Stimulated activated CD4-positive, alpha-beta T cell treated with anti-CD3 and anti-CD28 coated beads, Interleukin-4, amount 100 ng/mL, for 48 hours (primary cell): ENCODE results near the gene ABCC1.
"Not testable (repeated sequence)": the region's sequence is repeated elsewhere in the genome, so short reads cannot be mapped to it uniquely, and the experiment has no call there.

Experiments
- DNase-seq, 2 donors: peaks; one replicate each; pipeline ENCODE4 v3.0.0-alpha.2; 2020; ENCODE audit warnings: low read depth in 2 of 2

The ABCC1 gene

DNA sequence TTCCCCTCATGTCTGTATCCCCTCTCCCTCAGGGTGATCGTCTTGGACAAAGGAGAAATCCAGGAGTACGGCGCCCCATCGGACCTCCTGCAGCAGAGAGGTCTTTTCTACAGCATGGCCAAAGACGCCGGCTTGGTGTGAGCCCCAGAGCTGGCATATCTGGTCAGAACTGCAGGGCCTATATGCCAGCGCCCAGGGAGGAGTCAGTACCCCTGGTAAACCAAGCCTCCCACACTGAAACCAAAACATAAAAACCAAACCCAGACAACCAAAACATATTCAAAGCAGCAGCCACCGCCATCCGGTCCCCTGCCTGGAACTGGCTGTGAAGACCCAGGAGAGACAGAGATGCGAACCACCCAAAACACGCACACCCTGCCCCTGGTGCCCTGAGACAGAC lies 191.7 kb downstream of the ABCC1 start:
- no peak for DNase-seq

DNA sequence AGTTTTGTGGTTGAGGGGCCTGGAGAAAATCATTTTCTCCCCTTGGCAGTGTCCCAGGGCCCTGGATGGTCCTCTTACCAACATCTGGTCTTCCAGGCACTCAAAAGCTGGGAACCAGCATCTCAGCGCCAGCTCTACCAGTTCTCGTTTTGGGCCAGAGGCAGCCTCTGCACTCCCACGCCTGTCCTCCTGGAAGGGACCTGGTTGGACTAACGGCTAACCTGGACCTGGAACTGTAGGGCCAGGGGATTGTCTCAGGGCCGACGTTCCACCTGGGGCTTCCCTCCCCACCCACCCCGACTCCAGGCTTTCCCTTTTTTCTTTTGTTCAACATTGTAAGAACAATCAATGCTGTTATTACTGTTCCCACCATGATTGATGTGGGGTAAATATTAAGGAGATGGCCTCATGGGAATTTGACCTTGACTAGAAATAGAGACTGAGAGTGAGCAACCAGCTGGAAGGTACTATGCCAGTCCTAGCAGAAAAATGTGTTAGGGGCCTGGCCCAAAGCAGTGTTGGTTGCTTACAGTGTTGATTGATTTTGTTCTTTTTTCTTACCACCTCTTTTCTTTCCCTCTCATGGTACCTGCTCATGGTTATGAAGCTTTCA lies 192.5 kb downstream of the ABCC1 start:
- no peak for DNase-seq

DNA sequence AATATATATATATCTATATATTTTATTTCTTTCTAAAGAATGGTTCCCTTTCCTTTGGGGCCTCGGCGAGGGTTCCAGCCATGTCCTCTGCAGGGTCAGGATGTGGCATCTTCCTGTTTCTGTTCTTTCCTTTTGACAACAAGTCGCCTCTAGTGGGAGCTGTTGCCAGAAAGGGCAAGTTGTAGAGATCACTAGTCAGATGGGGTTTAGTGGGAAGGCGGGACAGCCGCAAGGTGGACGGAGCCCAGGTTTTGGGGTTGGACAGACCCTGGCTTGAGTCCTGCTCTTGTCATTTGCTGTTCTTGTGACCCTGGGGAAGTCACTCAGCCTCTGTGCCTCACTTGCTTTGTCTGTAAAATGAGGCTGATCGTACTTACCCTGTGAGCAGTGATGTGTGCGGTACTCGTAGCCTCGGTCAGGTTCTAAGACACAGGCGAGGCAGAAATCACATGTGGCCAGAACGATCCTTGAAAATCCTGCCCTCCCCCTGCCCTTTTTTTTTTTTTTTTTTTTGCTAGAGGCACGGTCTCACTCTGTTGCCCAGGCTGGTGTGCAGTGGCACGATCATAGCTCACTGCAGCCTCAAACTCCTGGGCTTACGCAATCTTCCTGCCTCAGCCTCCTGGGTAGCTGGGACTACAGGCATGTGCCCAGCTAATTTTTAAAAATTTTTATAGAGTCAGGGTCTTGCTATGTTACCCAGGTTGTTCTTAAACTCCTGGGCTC lies 193.8 kb downstream of the ABCC1 start:
- no peak for DNase-seq

DNA sequence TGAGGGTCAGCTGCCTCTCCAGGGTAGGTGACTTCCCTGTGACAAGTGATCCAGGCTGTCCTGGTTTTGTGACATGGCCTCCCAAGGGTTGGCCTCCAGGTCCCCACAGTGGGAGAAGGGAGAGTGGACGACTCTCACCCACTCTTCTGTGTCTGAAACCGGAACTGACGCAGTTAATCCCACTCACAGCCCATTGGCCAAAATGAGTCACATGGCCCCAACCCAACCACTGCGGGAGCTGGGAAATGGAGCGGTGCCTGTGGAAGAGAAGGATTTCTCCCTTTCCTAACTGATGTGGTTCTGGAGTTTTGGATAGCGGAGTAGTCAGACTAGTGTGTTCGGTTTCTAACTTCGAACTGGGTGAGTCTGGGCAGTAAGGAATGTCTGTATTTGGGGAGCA lies 194.5 kb downstream of the ABCC1 start:
- no peak for DNase-seq

DNA sequence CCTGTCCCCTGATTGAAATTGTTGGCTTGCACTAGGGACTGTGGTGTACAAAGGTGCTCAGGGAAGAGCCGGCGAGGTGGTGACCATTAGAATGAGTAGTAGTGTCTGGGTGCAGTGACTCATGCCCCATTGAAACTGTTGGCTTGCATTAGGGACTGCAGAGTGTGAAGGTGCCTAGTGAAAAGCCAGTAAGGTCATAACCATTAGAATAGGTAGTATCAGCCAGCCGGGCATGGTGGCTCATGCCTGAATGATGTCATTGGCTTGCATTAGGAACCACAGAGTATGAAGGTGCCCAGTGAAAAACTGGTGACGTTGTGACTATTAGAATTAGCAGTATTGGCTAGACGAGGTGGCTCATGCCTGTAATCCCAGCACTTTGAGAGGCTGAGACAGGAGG lies 195.0 kb downstream of the ABCC1 start:
- DNase-seq: no peak

DNA sequence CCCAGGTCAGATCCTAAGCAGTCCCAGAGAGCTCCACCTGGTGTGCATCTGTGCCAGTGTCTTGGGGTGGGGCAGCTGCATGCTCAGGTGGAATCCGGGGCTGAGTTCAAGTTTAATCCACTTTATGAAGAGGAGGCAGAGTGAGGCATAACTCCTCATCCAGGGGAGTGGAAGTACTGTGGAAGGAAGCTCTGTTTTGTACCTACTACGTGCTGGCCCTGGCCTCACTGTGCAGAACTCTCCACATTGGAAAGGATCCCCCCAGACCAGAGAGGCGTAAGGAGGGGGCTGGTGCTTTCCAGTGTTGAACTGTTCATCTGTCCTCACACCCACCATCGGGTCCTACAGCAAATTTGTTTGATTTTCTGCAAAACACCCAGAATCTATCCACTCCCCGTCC lies 195.9 kb downstream of the ABCC1 start:
- DNase-seq: no peak

DNA sequence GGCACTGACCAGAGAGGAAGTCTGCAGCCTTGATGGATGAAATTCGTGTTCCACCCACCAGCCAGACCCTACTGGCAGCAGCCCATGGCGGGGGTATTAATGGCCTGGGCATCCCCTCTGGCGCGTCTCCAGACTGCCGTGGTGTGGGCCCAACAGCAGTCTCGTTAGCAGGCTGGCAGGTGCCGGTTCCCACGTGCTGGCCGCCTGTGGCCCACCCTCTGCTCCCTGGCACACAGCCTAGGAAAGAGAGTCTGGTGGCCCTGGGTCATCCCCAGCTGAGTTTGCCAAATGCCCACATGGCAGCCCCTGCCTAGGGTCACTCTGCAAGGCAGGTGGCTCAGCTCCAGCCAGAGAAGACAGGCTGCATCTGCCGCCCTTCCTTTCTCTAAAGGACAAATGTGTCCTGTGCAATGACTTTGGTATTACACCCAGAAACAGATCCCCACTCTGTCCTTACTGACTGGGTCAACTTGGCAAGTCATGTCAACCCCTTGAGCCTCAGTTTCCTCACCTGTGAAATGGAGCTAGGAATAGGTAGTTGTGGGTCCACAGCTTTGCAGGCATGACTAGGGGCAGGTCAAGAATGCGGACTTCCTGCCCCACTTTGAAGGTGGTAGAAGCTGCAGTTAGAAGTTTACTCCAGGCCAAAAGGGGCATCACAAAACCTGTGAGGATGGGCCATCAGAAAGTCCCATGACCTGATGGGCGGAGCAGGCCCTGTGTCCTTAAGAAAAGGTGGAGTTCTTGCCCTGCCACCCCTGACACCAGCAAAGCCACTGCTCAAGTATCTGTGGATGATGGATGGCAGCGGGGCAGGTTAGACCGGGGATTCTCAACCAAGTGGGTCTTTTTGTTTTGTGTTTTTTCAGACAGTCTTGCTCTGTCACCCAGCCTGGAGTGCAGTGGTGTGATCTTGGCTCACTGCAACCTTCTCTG lies 197.2 kb downstream of the ABCC1 start:
- DNase-seq: no peak

DNA sequence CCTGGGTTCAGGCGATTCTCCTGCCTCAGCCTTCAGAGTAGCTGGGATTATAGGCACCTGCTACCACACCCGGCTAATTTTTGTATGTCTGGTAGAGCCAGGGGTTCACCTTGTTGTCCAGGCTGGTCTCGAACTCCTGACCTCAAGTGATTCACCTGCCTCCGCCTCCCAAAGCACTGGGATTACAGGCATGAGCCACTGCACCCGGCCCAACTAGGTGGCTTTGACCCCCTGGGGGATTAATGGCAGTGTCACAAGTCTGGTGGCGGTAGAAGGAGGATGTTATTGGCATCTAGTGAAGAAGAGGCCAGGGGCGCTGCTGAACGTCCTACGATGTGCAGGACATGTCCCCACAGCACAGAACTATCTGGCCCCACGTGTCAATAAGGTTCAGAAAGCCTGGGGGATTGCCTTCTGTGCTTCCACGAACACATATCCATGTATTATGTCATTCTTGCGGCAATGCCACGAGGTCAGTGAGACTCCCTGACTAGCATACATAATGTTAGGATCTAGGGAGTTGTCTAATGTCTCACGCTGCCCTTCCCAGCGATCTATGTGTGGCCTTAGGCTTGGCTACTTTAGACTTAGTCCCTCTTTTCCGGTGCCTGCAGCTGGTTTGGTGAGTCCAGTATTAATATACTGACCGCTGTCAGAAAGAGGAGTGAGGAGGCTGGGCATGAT lies 198.0 kb downstream of the ABCC1 start:
- no peak for DNase-seq

DNA sequence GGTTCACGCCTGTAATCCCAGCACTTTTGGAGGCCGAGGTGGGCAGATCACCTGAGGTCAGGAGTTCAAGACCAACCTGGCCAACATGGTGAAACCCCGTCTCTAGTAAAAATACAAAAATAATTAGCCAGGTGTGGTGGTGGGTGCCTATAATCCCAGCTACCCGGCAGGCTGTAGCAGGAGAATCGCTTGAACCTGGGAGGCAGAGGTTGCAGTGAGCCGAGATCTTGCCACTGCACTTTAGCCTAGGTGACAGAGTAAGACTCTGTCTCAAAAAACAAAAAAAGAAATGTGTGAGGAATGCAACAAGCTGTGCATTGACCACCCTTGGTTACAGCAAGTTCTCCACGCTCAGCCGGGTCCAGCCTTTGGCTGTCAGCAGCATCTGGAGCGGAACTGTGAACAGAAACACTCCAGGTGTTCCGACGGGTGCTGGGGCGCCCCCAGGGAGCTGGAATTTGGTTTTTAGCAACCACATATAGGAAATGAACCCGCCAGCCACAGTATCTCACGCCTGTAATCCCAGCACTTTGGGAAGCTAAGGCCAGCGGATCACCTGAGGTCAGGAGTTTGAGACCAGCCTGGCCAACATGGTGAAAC lies 198.7 kb downstream of the ABCC1 start:
- not testable (repeated sequence) for DNase-seq

DNA sequence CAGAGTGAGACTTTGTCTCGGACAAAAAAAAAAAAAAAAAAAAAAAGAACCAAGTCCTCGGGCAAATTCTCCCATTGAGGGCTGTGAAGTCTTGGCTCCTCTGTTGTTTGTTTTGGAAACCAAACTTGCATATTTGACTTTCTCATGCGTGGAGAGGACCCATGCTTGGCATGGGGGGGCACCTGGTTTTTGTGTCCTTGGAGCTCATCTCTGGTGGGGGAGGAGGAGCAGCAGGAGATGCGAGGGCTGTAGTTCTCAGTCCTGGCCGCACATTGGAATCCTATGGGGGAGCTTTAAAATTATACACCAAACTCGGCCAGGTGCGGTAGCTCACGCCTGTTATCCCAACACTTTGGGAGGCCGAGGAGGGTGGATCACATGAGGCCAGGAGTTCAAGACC lies 199.3 kb downstream of the ABCC1 start:
- no peak for DNase-seq

DNA sequence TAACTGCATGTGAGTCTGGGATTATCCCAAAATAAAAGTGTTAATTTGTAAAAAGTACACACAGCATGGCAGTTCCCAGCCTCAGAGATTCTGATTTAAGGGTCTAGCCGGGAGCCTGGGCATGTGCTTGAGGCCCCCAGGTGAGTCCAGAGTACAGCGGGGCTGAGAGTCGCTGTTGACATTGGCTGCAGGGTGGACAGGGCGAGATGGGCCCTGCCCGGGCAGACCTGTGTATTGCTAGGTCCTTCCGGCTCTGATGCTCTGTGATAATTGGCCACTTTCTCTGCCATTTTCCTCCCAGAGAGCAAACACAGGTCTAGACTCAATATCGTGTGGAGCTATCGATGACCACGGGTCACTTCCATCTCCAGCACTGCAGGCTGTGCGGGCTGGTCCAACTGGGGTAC lies 200.3 kb downstream of the ABCC1 start:
- DNase-seq: no peak

DNA sequence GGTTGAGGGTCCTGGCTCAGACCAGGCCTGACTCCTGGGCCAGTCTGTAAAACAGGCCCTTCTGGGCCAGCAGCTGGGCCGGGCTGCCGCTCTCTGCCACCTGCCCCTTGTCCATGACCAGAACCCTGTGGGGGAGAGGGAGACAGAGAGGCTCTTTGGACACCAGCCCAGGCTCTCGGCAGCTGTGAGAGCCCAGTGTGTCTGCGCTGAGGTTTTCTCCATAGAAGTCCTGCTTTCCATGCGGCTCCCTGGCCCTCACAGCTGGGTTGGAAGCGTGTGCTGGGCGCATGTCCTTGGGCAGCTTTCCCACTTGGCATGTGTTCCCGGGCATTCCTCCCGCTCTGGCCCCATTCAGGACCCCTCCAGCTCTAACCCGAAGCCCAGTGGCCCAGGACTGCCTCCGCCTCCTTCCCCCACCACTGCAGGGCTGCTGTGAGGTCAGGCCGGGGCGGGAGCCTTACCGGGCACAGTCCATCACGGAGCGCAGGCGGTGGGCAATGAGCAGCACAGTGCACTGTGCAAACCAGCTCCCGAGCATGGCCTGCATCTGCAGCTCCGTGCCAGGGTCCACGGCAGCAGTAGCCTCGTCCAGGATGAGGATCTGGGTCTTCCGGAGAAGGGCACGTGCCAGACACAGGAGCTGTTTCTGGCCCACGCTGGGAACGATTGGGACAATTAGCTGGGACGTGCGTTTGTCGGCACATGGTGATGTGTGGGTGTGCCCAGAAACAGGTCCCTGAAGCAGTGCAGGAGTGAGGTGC lies 200.9 kb downstream of the ABCC1 start:
- no peak for DNase-seq

DNA sequence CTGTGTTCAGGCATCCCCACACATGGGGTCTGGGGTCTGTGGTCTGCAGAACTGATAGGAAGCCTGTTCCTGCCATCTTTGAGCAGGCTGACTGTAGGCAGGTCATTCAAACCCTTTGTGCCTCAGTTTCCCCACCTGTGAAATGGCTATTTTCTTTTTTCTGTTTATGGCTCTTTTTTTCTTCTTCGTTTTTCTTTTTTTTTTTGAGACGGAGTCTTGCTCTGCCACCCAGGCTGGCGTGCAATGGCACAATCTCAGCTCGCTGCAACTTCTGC lies 201.4 kb downstream of the ABCC1 start:
- DNase-seq: no peak

DNA sequence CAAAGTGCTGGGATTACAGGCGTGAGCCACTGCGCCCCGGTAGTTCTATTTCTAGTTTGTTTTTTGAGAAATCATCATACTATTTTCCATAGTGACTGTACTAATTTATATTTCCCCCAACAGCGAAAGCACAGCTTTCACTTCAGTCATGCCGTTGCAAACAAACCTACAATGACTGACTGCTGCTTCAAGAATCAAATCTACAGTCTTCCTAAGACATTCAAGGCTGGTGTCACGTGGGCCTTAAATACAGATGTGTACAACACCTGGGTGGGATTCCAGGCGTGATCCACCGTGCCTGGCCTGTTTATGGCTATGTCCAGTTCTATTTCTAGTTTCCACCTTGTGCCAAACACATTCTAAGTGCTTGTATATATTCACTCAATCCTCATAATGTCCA lies 201.9 kb downstream of the ABCC1 start:
- DNase-seq: no peak

DNA sequence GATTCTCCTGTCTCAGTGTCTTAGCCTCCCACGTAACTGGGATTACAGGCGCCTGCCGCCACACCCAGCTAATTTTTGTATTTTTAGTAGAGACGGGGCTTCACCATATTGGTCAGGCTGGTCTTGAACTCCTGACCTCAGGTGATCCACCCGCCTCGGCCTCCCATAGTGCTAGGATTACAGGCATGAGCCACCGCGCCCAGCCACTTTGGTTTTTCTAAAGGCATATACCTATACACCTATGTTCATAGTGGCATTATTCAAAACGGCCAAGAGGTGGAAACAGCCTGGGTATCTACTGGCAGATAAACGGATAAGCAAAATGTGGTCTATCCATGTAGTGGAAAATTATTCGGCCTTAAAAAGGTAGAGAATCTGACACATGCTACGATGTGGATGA lies 203.6 kb downstream of the ABCC1 start:
- not testable (repeated sequence) for DNase-seq

DNA sequence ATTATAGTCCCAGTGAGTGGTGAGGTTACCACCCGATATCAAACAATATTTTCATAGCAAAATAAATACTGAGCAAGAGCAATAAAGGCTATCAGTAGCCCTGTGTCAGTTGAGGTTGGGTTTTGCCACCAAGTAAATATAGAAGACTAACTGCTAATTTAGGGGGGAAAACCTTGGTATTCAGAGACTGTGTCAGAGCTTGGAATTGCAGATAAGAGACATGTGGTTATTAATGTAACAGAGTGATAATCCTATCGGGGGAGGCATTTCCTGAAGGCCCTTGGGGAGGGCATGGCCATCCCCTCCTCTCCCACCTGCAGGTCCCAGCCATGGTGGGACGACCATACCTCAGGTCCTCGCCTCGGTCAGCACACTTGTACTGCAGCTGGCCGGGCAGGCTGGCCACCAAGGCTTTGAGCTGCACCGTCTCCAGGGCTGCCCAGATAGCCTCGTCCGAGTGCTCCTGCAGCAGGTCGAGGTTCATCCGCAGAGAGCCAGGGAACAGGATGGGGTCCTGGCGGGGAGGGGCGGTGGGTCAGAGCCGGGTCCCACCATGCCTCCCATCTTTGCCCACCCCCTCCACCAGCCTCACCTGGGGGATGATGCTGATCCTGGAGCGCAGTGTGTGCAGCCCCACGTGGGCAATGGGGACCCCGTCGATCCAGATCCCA lies 205.0 kb downstream of the ABCC1 start:
- DNase-seq: no peak

DNA sequence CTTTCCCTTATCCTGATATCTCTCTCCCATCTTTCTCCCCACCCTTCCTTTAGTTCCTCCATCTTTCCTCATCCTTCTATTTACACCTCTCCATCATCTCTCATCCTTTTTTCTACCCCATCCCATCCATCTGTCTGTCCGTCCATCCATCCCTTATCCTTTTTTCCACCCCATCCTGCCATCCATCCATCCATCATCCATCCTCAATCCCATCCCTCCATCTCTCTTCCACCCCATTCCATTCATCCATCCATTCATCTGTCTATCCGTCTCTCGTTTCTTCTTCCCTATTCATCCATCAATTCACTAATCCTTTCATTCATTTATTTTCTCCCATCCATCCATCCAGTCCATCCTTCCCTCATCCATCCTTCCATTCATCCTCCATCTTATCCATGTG lies 205.8 kb downstream of the ABCC1 start:
- DNase-seq: no peak

DNA sequence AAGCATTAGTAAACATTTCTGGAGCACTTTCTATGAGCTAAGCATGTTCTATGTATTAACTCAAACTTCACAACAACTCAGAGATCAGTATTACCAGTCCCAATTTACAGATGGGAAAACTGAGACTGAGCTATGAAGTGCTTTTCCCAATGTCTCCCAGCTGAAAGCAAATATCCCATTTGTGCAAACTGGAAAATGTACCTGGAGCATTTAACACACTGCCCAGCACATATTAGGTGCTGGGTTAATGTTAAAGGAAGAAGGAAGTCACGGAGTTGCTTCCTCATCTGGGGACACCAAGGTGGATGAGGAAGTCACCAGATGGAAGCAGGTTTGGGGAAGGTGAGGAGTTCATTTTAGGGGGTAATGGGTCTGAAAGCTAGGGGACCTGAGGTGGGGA lies 207.8 kb downstream of the ABCC1 start:
- no peak for DNase-seq

DNA sequence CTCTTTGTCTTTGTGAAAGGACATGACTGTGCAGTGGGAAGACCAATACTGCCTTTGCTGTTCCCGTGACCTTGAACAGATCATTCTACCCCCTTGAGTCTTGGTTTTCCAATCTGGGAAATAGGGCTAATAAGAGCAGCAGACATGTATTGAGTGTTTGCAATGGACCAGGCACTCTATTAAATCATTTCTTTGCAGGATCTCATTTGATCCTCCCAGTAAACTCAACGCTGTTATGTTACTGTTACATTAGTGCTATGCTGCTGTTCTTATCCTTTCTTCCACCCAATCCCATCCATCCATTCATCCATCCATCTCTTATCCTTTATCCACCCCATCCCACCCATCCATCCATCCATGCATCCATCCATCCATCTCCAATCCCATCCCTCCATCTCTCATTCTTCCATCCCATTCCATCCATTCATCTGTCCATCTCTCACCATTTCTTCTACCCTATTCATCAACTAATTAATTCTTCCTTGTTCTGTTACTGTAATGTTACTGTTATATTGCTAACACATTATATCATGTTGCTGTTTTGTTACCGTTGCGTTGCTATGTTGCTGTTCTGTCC lies 208.8 kb downstream of the ABCC1 start:
- no peak for DNase-seq

DNA sequence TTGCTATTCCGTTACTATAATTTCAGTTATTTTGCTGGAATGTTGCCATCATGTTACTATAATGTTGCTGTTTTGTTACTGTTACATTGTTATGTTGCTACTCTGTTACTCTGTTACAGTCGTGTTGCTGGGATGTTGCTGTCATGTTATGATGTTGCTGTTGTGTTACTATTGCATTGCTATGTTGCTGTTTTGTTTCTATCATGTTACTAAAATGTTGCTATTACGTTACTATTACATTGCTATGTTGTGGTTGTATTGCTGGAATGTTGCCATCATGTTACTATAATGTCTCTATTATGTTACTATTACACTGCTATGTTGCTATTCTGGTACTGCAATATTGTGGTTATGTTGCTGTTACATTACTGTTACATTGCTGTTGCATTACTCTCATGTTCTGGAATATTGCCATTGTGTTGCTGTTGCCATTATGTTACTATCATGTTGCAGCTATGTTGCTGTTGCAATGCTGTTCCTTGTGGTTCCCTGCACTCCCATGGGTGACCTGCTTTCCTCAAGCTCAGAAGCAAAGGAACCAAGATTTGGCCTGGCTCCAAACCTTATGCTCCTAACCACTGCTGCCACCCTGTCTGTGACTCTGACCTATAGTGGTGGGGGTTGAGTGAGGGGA lies 209.4 kb downstream of the ABCC1 start:
- DNase-seq: no peak
